SU-DHL-6 (cell line): Measurements from ENCODE around the gene FAM47E.

ENCODE experiments used
- H2AFZ ChIP-seq: fragments of 200-600 bp; sonication (generic); 2 replicates; pipeline ENCODE4 v1.6.1; 2014; ENCODE audit warnings: low read depth, mild to moderate bottlenecking, moderate library complexity, mixed read lengths, antibody characterized with exemption, low read length; ENCODE audit not compliant: severe bottlenecking
- H3F3A ChIP-seq: fragments of 200-600 bp; shearing (Covaris generic); 2 replicates; pipeline ENCODE4 v1.6.0; 2016; ENCODE audit warnings: antibody characterized with exemption, mild to moderate bottlenecking; ENCODE audit not compliant: insufficient read depth
- H3K27ac ChIP-seq: fragments of 200-600 bp; sonication (generic); 2 replicates; pipeline ENCODE4 v1.5.1; 2016; ENCODE audit warnings: low read depth, mild to moderate bottlenecking, low read length, moderate library complexity, mixed read lengths
- H3K27me3 ChIP-seq: fragments of 200-600 bp; sonication (generic), shearing (Covaris generic); 2 replicates; pipeline ENCODE4 v1.6.0; 2014; ENCODE audit warnings: mild to moderate bottlenecking, low read length
- H3K36me3 ChIP-seq: fragments of 200-600 bp; sonication (generic); 2 replicates; pipeline ENCODE4 v1.6.1; 2014; ENCODE audit warnings: mild to moderate bottlenecking, low read length, mixed read lengths
- H3K4me2 ChIP-seq: fragments of 300-600, 200-600 bp; shearing (Covaris generic), sonication (generic); 2 replicates; pipeline ENCODE4 v1.6.0; 2014; ENCODE audit warnings: low read length, low read depth, mild to moderate bottlenecking; ENCODE audit not compliant: poor library complexity, severe bottlenecking
- H3K4me3 ChIP-seq: fragments of 200-600 bp; sonication (generic); 2 replicates; pipeline ENCODE4 v1.5.1; 2014; ENCODE audit warnings: antibody characterized with exemption, low read length, mild to moderate bottlenecking, mixed read lengths; ENCODE audit not compliant: insufficient read depth, poor library complexity, severe bottlenecking
- H3K79me2 ChIP-seq: fragments of 200-600 bp; sonication (generic); 2 replicates; pipeline ENCODE4 v1.6.1; 2014; ENCODE audit warnings: mild to moderate bottlenecking, low read length, moderate library complexity; ENCODE audit not compliant: insufficient read depth
- H3K9ac ChIP-seq: fragments of 200-600 bp; sonication (generic); 2 replicates; pipeline ENCODE4 v1.7.0; 2014; ENCODE audit warnings: mild to moderate bottlenecking, low read length
- H3K9me2 ChIP-seq: fragments of 200-600 bp; sonication (generic); replicated peaks from 2 replicates; pipeline ENCODE4 v1.6.1; 2014; ENCODE audit warnings: low read length; ENCODE audit not compliant: insufficient read depth
- H3K9me3 ChIP-seq: fragments of 200-600 bp; sonication (generic); 2 replicates; pipeline ENCODE4 v1.6.1; 2014; ENCODE audit warnings: low read length, mixed read lengths; ENCODE audit not compliant: insufficient read depth
- H4K20me1 ChIP-seq: fragments of 200-600 bp; sonication (generic); 2 replicates; pipeline ENCODE4 v1.6.1; 2014; ENCODE audit warnings: low read depth, mild to moderate bottlenecking, antibody characterized with exemption, low read length, moderate library complexity, mixed read lengths
- CTCF ChIP-seq: fragments of 200-600 bp; sonication (generic); IDR thresholded peaks from one replicate; pipeline ENCODE4 v1.5.1; 2017; ENCODE audit warnings: antibody characterized with exemption, mild to moderate bottlenecking, low read length, moderate library complexity; ENCODE audit not compliant: insufficient read depth, poor library complexity, severe bottlenecking
- EZH2phosphoT487 ChIP-seq: fragments of 200-600 bp; sonication (generic), shearing (Covaris generic); conservative IDR thresholded peaks from 2 replicates; pipeline ENCODE4 v1.6.1; 2018; ENCODE audit warnings: mild to moderate bottlenecking, antibody characterized with exemption, low read length, moderate library complexity, mixed read lengths

Gene FAM47E

DNA sequence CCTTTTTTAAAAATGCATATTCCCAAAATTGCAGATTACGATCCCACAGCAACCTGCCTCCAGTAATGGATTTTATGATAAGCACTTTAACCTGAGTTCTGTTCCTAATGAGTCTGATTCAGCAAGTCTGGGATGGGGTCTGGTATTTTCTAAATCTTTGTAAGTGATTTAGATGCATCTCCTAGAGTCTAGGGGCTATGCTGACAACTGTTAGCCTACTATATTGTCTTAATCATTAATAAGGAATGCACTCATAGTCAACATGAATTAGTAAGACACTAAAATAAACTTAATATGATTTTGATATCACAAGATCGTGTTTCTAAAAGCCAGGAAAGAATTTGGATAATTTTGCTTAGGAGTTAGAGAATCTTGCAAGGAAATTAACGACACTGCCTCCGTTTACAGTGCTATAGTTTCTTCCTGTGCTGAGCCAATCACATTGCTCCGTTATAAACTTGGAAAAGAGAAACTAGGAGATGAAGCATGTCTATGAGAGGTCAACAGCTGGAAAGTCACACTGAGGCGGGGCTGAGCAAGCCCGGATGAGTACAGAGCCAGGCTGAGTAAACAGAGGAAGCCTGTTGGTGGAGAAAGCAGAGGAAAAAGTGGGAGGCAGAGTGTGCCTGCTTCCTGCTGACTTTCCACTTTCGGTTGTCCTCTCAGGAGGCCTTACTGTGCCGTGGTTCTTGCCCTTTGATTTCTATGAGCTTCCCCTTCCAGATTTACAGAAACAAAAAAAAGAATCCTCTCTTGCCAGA, 43.3 kb upstream of the FAM47E start:
- H4K20me1 ChIP-seq, result no peaks in the 10 kb centered on the region
- no peak overlapping the region for H3K9ac ChIP-seq
- H3K79me2 ChIP-seq, result no peaks in the 10 kb centered on the region
- no peaks in the 10 kb centered on the region for H3K9me3 ChIP-seq
- H3K36me3 ChIP-seq, result no peaks in the 10 kb centered on the region
- TF ChIP-seq CTCF (no peak), EZH2phosphoT487 (no peak)
- H3K4me2 ChIP-seq, result no peak overlapping the region
- H3K27ac ChIP-seq, result no peak overlapping the region
- no peaks in the 10 kb centered on the region for H3F3A ChIP-seq
- no peaks in the 10 kb centered on the region for H3K27me3 ChIP-seq
- no peak overlapping the region for H3K4me3 ChIP-seq
- H2AFZ ChIP-seq, result no peak overlapping the region
- no peaks in the 10 kb centered on the region for H3K9me2 ChIP-seq

DNA sequence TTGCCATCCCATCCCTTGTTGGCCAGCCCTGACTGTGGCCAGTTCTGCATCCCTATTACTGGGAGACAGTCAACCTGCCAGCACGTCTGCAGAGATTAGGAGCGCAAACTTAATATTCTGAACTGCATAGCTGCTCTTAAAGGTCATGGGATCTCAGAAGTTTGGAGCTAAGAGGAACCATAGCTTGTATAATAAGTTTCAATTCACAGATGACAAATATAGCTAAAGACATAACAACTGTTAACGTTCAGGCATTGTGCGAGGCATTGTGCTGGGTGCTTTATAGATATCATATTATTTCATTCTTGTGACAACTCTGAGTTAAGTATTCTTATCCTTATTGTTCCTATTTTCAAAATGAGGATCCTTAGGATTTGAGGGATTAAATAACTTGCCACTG, 41.6 kb upstream of the FAM47E start:
- Histone ChIP-seq H3K9me3 (no peaks in the 10 kb centered on the region), H3K27ac (no peak overlapping the region), H3K9ac (no peak overlapping the region), H3F3A (no peaks in the 10 kb centered on the region), H3K4me2 (no peak overlapping the region), H3K36me3 (no peaks in the 10 kb centered on the region), H3K9me2 (no peaks in the 10 kb centered on the region), H3K79me2 (no peaks in the 10 kb centered on the region), H4K20me1 (no peaks in the 10 kb centered on the region), H3K27me3 (no peaks in the 10 kb centered on the region), H3K4me3 (no peak overlapping the region), H2AFZ (no peak overlapping the region)
- TF ChIP-seq EZH2phosphoT487 (no peak), CTCF (no peak)

- H3K9me3 ChIP-seq, result no peaks in the 10 kb centered on the region
- no peaks in the 10 kb centered on the region for H3K27me3 ChIP-seq
- H2AFZ ChIP-seq, result no peak overlapping the region
- no peak overlapping the region for H3K27ac ChIP-seq
- no peaks in the 10 kb centered on the region for H3K36me3 ChIP-seq
- H3K9ac ChIP-seq, result no peak overlapping the region
- H3K79me2 ChIP-seq, result no peaks in the 10 kb centered on the region
- H3K4me3 ChIP-seq, result no peak overlapping the region
- no peaks in the 10 kb centered on the region for H3K9me2 ChIP-seq
- no peak overlapping the region for H3K4me2 ChIP-seq
- no peaks in the 10 kb centered on the region for H4K20me1 ChIP-seq
- TF ChIP-seq EZH2phosphoT487 (no peak), CTCF (no peak)
- H3F3A ChIP-seq, result no peaks in the 10 kb centered on the region
These were observed 41.1 kb upstream of the FAM47E start for GRCh38 chr4:76210452-76210851.
